HG02981 (cell line): ENCODE measurements around the gene STARD8.
"Not testable (repeated sequence)": the region's sequence is repeated elsewhere in the genome, so short reads cannot be mapped to it uniquely, and the experiment has no call there.

Source experiments
- ATAC-seq: cut with Tn5 transposase; IDR thresholded peaks from one replicate; pipeline ENCODE4 v1.9.1; 2021; ENCODE audit warnings: mild to moderate bottlenecking, moderate library complexity; ENCODE audit not compliant: unreplicated experiment

STARD8 gene

DNA sequence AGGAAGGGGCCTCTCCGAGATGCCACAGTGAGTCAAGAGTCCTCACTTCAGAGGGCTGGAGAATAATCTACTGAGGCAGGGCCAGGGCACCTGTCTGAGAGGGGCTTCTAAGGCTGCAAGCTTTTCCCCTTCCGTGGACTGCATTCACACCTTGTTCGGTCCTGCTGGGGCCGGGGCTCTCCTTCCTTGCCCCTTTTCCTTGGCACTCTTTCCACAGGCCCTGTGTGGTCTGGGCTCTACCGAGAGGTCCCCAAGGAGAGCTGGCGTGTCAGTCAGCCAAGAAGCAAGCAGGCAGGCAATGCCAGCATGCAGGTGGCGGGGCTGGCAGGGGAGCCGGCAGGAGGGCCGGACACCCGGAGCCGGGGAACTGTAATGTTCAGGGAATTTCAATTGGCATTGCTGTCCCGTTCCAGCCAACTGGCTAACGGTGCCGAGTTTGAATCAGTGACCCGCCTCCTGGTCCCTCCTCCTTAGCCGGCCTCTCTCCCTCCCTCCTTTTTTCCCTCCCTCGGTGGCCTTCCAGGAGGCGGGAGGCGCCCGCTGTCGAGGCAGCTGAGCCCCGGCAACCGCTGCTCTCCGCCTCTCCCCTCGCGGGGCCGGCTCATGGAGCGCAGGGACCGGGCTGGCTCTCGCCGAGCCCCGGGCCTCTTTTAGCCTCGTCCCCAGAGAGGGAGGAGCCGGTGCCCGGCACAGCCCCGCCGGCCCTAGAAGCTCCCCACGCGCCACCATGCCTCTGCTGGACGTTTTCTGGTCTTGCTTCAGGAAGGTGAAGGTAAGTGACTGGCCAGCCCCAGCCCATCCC, at the start of gene STARD8:
Gene STARD8 (plus strand): TSS at position 511 of the 802 bp plus-strand sequence. CDS start 217 bp downstream, at position 728.
- ATAC-seq = no peak

- no peak for ATAC-seq
These were observed 48.6 kb upstream of the STARD8 start for GRCh38 chrX:68598841-68599240.

DNA sequence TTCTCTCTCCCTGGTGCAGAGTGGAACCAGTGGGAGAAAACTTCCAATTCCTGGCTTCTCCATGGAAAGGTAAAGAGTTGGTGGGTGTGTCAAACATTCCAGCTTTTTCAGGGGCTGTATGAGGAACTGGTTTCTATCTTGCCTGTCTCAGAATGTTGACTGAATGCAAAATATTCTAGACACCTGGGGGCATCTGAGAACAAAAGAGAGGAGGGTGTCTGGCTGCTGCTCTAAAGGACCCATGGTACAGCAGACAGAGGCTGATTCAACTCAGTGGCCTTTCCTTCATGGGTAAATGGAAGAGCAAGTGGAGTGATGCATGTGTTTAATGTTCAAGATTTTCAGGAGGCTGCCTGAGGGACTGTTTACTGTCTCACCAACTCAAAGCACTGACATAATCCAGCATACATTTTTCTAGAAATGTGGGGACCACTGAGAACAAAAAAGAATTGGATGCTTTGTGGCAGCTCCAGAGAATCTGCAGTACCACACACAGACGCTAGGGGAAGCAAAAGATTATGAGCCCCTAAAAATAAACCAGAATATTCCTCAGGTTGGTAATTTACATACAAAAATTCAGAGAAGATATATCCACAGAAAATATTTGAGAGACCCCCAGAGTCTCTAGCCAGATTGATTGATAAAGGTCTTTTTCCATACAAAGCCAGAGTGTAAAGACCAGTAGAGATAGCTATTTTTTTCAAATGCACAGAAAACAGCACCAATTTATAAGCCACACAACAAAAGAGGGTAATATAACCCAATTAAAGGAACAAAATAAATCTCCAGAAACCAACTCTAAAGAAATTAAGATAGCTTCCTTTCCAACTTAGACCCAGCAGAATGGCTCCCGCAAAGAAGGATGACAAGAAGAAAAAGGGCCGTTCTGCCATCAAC, 48.0 kb upstream of the STARD8 start:
- no peak for ATAC-seq

GRCh38 chrX:68604216-68604615, 43.2 kb upstream of the STARD8 start:
- ATAC-seq = not testable (repeated sequence)

GRCh38 chrX:68614733-68615132, 32.7 kb upstream of the STARD8 start:
- not testable (repeated sequence) for ATAC-seq

GRCh38 chrX:68627986-68628385, 19.5 kb upstream of the STARD8 start:
- ATAC-seq = no peak

GRCh38 chrX:68629936-68630335, 17.5 kb upstream of the STARD8 start:
- not testable (repeated sequence) for ATAC-seq

- no peak for ATAC-seq
These were observed 16.1 kb upstream of the STARD8 start for GRCh38 chrX:68631336-68631735.

DNA sequence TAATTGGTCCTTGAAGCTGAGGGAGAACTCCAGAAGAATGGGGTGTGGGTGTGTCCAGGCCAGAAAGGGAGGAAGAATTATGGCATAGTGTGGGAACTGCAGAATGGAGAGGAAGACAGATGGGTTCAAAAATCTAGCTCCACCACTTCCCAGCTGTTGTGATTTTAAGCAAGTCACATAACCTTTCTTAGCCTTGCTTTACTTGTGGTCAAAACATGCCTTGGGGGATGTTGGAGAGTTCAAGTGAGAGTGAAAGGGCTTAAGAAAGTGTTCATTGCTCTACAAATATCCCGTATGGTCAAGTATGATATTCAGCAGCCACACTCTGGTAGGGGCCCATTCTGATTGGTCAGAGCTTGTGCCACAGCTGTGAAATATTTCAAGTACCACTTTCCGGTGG, 15.0 kb upstream of the STARD8 start:
- no peak for ATAC-seq

GRCh38 chrX:68633981-68634380, 13.5 kb upstream of the STARD8 start:
- ATAC-seq = no peak

DNA sequence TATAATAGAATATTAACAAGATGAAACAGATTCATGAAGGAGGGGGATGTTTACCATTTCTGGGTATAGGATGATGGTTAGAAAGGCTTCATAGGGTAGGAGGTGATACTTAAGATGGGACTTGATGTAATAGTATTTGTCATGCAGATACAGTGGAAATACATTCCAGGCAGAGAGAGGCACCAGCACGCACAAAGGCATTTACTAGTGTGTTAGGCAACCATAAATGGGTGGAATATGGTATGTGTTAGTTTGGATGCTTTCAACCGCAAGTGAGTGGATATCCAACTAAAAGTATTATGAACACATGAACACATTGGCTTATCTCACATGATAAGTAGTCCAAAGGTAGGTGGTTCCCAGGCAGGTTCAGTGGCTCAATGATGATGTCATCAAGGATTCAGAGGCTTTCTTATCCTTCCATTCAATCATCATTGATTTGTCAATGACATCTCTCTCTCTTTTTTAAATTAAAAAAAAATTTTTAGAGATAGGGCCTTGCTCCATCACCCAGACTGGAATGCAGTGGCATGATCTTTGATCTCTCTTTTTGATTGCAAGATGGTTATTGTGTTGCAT, 12.7 kb upstream of the STARD8 start:
- no peak for ATAC-seq

DNA sequence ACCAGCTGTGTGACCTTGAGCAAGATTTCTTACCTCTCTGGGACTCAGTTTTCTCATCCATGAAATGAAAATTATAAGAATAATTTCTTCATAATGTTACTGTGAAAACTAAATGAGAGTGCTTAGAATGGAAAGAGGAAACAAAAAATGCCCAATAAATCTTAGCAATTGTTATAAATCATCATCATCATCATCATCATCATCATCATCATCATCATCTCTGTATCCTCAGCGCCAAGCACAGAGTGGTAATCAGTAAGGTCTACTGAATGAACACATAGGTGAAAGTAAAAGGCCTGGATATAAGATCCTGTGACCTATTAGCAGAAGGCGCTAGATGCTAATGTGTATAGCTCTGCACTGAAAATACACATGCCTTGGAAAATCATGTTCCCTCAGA, 6.8 kb upstream of the STARD8 start:
- ATAC-seq = no peak

- no peak for ATAC-seq
These were observed 2.6 kb upstream of the STARD8 start for GRCh38 chrX:68644861-68645260.

GRCh38 chrX:68646421-68646820, 1.0 kb upstream of the STARD8 start:
- no peak for ATAC-seq

- ATAC-seq = no peak
These were observed 1.5 kb downstream of the STARD8 start for GRCh38 chrX:68648960-68649359.

DNA sequence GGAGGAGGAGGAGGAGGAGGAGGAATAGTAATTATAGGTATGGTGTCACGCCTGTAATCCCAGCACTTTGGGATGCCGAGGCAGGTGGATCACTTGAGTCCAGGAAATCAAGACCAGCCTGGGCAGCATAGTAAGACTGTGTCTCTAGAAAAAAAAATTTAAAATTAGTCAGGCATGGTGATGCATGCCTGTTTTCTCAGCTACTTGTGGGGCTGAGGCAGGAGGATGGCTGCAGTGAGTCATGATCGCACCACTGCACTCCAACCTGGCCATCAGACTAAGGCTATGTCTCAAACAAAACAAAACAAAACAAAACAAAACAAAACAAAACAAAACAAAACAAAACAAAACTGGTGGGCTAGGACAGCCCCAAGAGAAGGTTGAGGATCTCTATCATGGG, 3.0 kb downstream of the STARD8 start:
- ATAC-seq = no peak

DNA sequence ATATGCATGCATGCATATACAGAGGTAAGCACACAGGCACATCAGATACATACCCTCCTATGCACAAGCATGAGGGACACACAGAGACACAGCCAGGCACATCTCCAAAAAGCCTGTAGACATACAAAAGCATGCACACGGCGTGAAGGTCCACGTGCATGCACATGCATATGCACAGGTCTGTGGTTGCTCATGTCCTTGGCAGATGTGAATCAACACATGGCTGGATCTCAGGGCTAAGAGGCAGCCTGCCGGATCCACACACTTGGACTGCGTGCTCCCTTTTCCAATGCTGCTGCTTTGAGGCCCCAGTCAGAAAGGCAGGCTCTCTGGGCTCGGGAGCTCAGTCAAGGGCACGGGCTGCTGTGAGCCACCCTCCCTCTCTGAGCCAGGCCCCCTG, 3.6 kb downstream of the STARD8 start:
- no peak for ATAC-seq

DNA sequence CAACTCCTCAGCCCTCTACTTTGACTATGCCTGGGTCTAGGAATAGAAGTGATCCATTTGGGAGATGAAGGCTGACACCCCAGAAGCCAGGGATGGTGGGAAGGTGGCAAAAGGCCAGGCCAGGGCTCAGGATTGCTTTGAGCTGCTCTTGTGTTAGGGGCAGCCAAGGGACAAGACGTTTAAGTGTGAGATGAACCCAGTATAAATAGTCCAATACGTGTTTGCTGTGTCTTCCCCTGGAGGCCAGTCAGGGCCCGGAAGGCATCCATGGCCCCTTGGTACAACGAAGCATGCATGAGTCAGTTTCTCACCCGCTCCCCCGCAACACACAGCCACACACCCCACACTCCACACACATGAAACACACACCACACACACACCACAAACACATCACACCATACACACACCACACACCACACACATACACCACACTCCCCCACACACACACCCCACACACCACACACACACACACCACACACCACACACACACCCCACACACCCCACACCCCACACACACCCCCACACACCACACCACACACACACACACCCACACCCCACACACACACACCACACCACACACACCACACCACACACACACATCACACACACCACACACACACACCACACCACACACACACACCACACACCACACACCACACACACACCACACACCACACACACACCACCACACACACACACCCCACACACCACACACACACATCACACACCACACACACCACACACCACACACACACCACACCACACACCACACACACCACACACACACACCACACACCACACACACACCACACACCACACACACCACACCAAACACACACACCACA, 5.1 kb downstream of the STARD8 start:
- no peak for ATAC-seq

DNA sequence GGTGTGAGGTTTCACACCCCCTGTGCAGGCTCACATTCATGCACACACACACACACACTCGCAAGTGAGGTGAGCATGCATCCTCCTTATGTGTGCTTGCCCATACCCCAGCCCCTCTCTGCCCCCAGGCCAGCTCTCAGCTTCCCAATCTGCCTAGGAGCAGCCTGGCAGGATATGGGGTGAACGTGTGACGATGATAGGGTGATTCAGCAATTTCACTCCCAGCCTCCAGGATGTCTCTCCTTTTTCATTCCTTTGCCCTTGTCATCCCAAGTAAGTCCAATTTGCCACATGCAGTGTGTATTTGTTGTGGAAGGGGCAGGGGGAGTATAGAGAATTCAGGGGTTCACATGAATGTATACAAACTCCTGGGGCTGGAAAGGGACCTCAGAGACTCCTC, 7.2 kb downstream of the STARD8 start:
- ATAC-seq = no peak

DNA sequence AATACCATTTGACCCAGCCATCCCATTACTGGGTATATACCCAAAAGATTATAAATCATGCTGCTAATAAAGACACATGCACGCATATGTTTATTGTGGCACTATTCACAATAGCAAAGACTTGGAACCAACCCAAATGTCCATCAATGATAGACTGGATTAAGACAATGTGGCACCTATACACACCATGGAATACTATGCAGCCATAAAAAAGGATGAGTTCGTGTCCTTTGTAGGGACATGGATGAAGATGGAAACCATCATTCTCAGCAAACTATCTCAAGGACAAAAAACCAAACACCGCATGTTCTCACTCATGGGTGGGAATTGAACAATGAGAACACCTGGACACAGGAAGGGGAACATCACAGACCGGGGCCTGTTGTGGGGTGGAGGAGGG, 9.0 kb downstream of the STARD8 start:
- ATAC-seq = not testable (repeated sequence)

- ATAC-seq = no peak
These were observed 11.1 kb downstream of the STARD8 start for GRCh38 chrX:68658530-68658929.
